ENCODE measurements around the gene GYS2.

Gene GYS2

DNA sequence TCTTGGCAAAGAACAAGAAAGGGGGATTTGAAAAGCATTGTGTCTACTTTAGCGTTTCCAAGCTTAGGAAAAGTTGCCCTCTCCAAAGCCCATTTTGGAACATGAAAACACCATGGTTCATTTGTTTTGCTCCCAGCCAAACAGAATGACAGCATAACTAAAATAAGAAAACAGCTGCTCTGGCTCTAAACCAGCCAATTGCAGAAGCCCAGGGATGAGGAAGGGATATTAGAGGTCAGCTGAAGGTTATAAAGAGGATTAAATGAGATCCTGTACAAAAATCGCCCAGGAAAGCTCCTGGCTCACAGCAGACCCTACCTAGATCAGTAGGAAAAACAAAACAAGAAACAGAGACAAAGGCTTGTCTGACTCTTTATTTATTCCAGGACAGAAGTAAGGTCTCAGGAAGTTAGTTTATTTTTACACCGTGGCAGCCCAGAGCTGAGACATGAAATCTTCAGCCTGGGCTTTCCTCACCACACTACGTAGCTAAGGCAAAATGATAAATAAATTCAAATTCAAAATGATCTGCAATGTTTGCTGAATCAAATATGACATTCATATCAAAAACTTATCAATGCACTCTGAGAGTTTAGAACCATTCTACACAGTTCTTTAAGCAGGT, 52.7 kb downstream of the GYS2 start:
- DNase-seq: no peak

DNA sequence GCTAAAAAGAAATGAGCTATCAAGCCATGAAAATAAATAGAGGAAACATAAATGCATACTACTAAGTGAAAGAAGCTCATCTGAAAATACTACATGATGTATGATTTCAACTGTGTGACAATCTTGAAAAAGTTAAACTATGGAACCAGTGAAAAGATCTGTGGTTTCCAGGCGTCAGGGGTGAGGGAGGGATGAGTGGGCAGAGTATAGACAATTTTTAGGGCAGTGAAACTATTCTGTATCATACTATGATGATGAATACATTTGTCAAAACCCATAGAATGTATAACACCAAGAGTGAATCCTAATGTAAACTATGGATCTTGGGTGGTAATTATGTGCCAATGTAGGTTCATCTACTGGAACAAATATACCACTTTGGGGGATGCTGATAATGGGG, 57.2 kb downstream of the GYS2 start:
- no peak for DNase-seq

DNA sequence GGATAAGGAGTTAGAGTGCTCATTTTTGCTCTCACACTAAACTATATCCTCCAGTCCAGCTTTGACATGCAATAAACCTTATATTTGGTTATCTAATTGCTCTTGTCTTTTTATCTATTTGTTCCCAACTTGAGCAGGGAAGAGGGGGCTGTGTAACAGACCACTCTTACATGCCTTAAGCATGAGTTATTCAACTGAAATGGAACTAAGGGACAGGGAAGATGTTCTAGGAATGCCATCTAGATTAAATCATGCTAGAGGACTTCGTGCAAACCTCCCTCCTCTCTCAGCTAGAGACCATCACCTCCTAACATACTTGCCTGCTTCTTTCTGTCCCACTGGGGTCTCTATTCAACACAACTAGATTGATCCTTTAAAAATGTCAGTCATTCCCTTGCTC, 57.9 kb downstream of the GYS2 start:
- no peak for DNase-seq

DNA sequence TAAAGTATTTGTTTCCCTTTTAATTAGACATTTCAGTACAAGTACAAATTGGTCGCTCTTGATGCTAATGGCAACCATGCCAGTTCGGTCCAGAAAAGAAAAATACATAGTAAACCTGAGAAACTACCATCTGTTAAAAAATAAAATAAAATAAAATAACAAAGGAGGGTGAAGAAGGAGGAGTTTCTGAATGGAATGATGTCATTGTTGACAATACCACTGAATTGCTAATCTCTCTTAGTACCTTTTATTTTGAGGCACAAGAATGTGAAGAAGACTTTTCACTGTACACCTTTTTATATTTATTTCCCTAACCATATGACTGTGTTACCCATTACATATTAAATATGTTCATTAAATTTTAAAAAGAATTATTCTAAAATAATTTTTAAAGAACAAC, 59.1 kb downstream of the GYS2 start:
- no peak for DNase-seq

DNA sequence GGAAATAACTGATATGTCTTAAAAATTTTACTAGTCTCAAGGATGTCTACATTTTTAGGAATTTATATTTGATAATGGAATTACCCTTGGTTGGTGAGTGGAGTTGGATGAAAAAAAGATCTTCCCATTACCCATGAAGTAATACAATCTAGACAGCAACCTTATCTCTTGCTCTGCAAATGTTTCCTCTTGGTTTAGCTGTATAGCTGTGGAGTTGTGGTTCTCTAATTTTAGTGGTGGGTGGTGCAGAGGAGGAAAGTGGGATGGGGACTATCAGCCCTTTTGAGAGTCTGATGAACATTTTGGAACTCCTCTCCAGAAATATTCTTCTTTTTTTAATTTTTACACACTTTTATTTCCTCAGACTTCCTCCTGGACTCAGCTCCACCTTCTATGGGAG, 61.5 kb downstream of the GYS2 start:
- no peak for DNase-seq

DNA sequence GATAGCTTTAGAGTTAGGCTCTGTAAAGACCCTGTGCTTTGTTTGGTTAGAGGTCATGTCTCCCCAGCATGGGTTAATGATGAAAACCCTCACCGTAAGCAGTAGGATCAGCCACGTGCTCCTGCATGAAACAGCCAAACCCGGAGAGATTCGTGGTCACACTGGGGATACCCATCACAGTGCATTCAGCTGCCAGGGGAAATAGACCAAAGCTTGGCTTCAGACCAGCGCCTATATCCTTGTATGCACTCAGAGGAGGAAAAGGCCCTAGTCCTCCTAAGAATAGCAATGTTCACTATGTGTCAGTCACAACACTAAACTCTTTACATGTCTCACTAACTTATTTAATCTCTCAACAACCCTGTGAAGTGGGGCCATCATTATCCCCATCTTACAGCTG, 62.2 kb downstream of the GYS2 start:
- DNase-seq: no peak

DNA sequence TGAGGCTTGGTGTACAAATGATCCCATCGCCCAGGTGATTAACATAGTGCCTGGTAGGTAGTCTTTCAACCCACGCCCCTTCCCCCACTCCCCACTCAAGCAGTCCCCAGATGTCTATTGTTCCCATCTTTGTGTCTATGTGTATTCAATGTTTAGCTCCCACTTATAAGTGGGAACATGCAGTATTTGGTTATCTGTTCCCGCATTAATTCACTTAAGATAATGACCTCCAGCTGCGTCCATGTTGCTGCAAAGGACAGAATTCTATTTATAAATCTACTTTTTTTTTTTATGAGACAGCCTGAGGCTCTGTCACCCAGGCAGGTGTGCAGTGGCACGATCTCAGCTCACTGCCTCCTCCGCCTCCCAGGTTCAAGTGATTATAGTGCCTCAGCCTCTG, 62.9 kb downstream of the GYS2 start:
- no peak for DNase-seq

DNA sequence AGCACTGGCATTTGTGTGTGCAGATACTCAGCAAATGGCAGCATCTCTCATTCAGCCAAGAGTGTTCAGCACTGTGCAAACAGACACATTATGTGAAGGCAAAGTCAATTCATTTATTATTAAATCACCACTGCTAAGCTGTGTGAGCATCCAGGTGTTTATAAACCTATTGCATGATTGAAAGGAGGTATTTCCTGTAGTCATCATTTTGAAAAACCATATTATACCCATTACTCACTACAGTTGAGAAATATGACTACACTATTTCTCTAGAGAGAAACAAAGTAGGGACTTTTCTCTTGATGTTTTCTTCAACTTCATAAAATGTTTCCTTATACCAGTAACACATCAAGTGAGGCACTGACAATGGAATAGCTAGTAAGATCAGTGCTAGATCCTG, 64.8 kb downstream of the GYS2 start:
- no peak for DNase-seq

DNA sequence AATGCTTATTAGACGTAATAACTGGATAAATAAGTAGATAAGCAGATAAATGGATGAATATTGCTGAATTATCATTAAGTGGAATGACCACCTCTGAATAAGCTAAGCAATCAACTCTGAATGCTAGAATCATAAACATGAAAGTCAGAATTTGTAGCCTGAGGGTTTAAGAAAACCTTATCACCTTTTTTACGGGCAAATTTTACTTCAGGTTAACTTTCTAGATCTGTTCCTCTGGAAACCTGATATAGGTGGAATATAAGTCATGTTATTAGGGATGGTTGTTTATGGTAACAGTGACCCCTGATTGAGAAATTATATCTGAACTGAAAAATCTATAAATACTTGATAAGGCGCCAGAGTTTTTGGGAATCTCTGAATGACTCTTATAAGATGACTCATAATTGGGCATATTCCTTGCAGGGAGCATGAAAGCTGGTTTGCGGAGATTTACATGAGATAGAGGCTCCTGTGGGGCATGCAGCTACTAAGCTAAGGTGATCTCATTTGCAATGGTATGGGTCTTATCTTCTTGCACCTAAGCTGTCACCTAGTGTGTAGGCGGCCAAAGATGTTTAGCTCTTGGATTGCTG, 66.5 kb downstream of the GYS2 start:
- DNase-seq: no peak

DNA sequence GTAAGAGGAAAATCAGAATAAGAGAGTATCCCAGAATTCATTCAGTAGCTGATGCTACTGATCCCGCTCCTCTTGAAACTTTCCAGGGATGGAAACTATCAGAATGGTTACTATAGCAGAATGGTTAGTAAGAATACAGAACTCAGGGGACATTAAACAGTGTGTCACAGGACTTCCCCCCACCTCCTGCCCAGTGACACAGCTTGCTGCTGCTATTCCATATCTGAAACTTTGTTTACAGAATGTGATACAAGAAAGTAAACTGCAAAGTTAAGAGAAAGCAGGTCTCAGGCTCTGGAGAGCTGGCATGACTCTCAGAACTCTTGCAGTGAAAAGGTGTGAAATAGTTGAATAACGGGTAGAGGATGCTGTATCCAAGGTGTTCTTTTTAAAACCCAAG, 75.2 kb downstream of the GYS2 start:
- DNase-seq: no peak

DNA sequence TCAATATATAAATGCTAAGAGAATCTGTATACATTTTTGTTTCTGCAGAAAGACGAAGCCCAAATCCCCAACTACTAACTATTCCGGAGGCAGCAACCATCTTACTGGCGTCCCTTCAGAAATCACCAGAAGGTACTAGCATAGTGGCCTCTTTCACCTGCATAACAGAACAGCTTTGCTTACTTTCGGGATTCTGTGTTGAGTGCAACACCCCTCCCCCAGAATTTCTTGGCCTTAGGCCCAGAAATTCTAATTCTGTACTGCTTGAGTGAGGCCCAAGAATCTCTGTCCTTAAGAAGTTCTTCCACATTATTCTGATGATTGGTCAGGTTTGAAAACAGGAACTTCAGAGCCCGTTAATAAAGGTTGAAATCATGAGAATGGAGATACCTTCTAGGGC, 75.7 kb downstream of the GYS2 start:
- DNase-seq: no peak

DNA sequence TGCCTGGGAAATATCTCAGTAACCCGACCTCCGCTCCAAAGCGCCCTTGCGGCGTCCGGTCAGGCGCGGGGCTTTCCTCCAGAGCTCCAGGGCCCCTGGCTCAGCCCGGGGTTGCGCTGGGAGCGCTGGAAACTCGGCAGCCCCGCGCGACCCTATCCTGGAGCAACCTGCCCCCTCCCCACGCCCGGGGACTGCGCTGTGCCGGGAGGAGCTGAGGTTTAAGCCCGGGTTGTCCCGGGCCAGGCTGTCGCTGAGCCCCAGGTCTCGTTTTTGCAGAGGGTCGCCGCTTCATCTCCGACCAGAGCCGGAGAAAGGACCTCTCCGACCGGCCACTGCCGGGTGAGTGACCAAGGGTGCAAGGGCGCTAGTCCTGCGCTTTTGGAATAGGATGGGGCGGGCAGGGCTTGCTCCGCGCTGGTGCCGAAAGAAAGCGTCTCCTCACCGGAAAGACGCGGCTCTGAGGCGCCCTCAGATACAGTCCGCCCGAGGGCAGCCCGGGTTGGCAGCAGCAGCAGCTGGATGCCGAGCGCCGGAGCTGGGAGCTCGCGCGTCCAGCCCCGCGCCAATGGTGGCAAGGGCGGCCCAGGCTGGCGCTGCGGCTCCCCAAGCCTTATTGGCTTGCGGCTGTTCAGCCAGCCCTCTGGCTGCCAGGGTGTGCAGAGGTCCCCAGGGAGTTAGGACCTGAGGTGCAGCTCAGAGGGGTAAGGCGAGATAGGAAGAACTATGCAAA, 77.0 kb downstream of the GYS2 start:
- peak; percentile 57 to 62 for DNase-seq

DNA sequence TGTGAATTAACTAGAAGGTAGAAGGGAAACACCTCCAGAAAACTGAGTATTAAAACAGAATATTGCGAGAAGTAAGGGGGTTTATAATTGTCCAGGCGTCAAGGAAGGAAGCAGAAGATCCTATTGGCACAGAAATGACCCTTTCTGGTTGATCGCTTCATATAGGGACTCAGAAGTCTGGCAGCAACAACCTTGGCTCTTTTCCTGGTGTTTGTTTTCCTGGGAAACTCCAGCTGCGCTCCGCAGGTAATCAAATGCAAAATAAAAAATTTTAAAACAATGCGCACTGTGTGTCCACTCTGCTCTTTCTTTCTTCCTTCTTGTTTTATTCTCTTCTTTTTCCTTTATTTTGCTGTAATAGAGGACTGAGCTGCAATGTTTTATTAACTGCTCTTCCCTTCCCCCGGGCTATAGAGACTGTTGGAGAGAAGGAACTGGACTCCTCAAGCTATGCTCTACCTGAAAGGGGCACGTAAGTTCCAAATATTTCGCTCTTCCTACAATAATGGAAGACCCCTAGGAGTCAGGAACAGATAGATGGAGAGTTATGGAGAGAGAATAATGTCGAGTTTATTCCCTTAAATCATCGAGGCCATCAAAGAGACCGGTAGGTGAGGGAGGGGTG, 77.8 kb downstream of the GYS2 start:
- DNase-seq: no peak

DNA sequence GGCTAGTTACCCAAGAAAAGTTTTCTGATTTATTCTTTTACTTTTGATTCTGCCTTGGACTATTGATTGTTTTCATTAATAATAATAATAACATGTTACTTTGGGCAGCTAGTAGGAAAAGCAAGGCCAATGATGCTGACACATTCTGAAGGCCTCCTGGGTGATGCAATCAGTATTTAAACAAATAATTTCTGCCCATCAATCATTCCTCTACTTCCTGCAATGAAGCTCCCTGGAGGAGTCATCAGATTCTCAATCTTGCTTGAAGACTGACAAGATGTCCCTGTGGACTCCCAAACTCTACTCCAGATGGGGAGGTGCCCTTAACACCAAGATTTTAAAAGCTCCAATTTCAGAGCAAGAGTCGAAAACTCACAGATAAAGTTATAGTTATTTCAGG, 78.6 kb downstream of the GYS2 start, which contains the start of gene SPX:
Gene SPX, plus strand, starts transcription at position 244 of the 400 bp plus-strand sequence. CDS start 177 bp downstream, outside the sequence.
- no peak for DNase-seq

DNA sequence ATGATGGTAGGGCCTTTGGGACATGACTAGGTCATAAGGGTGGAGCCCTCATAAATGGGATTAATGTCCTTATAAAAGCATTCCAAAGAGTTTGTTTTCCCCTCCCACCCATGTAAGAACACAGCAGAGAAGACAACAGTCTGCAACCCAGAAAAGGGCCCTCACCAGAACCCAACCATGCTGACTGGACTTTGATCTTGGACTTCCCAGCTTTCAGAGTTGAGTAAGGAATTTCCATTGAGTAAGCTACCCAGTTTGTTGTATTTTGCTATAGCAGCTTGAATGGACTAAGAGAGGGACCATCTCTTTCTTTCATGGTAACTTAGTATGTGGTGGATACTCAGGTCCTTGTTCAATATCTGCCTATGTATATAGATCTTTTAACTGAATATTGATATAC, 81.5 kb downstream of the GYS2 start:
- no peak for DNase-seq

DNA sequence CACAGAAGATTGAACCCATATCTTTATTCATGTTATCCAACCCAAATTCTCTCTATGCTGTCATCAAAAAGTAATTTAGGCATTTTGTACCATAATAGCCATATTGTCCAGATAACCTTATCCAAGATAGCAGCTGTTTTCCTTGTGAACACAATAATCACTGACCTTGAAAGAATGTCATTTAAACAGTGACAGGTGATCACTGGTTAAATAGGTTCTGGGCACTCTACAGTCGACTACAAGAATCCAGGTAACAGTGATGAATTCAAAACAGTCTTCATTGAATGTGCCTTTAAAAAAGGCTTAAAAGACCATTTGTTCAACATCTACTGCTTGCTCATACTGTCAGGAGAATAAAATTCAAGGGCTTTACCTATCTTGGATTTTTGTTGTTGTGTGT, 83.1 kb downstream of the GYS2 start:
- no peak for DNase-seq

DNA sequence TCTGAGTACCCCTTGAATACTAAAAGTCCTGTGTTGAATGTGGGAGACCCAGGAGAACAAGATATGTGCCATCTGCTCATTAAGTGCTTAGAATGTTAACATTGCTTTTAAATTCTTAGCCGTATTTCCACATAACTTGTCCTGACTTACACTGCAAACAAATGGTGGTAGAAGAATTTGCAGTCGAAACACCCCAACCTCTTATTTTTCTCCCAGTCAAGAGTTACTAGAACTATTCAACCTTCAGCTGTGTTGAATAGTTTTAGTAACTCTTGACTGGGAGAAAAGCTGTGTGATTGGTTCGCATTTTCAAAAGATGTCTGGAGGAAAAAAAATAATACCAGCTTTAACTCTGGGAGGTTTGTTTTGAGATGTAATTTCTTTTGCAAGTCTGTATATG, 86.2 kb downstream of the GYS2 start:
- DNase-seq: no peak

DNA sequence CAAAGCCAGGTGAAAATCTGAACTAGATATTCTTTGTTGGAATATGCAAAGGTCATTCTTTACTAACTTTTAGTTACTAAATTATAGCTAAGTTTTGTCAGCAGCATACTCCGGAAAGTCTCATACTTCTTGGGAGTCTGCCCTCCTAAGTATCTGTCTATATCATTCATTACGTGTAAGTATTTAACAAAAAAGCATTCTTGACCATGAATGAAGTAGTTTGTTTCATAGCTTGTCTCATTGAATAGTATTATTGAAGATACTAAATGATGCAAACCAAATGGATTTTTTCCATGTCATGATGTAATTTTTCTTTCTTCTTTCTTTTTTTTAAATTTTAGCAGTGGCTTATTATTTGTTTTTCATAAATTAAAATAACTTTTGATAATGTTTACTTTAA, 88.4 kb downstream of the GYS2 start:
- no peak for DNase-seq

DNA sequence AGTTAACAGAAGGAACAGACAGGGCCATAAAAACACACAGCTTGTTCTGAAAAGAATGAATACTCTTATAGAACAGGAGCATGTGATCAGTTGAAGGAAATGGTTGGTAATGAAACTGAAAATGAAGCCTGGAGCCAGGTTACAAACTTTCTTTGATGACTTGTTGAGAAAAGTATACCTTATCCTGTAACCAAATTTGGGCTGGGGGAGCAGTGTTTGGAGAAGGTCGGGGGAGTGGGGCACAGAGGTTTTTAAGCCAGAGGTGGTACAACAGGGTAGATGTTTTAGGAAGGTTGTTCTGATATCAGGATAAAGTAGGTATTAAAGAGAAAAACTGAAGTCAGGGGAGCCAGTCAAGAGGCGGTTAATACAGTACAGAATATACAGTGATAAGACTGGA, 94.9 kb downstream of the GYS2 start:
- DNase-seq: no peak

DNA sequence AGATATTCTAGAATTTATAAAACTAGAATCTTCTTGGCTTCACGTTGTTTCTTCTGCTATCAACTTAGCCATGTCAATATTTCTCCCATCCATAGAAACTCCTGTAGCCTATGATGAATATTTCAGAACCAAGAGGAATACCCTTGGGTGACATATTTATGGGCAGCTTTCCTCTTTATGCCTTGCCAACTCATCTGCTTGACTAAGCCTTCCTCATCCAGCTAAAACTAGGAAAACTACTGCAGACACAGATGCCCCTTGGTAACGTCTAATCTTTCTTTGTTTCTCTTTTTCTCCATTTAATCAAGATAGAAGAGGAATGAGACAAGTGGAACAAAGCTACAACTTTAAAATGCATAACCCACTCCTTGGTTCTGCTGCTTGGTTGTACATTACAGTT, 96.8 kb downstream of the GYS2 start:
- DNase-seq: no peak

DNA sequence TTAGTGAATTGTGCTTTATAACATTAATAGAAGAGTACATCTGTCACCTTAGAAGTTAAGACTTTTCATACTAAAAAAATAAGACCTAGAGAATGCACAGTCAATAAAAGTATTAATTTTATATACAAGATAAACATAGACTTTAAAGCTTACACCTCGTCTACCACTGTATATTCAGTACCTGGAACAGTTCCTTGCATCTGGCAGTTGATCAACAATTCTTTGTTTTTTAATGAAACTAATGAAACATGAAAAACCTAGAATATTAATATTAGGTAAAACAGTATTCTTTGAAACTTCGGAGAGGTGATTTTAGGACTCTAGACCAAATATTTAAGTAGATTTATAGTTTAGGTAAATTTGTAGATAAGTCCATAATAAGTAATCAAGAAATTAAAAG, 98.8 kb downstream of the GYS2 start:
- DNase-seq: no peak

DNA sequence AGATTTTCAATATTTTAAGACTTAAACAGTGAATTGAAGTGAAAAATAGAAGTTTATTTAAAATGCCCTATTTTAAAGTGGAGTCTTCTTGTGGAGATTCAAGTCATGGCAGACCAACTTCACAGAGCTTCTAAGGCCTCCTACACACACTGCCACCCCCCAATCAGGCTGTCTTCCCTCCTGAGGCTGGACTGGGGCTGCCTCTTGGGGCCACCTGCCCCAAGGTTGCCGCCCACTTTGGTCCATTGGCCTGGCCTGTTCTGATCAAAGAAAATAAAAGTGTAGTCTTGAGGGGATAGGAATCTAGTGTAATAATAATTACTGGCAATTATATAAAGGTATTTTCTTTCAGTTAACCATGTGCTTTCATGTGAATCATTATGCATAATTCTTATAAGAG, 101.8 kb downstream of the GYS2 start:
- no peak for DNase-seq

DNA sequence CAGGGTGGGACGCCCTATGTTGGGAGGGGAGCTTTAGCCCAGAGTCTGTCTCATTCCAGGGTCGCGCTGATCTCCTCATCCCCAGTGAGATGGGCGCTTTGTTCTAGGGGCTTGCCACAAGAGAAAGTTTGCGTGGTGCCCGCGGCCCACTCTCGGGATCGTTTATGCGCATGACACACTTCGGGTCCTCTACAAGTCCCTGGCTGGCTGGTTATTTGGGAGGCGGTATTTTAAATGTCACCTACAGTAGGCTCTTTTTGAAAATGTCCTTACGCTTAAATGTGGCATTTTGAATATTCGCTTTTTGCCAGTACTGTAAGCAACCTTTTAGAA, 102.5 kb downstream of the GYS2 start:
- DNase-seq: peak; percentile 17 to 25
